Right lobe of liver (tissue), 6 donors: ENCODE data around the gene UBE2H. TPM values are rescaled to one million over a fixed set of nuclear protein-coding genes. Genes with fewer than 3 reads are reported as not detected.

Source experiments
- ATAC-seq, 4 donors: fragments of 200-7000 bp; cut with Tn5 transposase; one replicate each; pipeline ENCODE4 v1.9.1; 2020; ENCODE audit warnings: mild to moderate bottlenecking in 4 of 4, moderate library complexity in 4 of 4
- DNase-seq, 3 donors: peaks; one replicate each; pipeline ENCODE4 v3.0.0-alpha.2; 2020
- H3K27ac ChIP-seq, 3 donors: fragments of 200-600 bp; one replicate each; pipeline ENCODE4 v1.8.0; 2022
- H3K27me3 ChIP-seq, 2 donors: fragments of 200-600 bp; one replicate each; pipeline ENCODE4 v1.8.0; 2022
- H3K36me3 ChIP-seq, 4 donors: fragments of 200-600 bp; sonication (generic) in 1 of 4; one replicate each; pipeline versions ENCODE4 v1.5.1 to v1.8.0; 2017 to 2022; ENCODE audit warnings: control low read depth in 1 of 4
- H3K4me1 ChIP-seq, 4 donors: fragments of 200-600 bp; sonication (generic) in 1 of 4; one replicate each; pipeline versions ENCODE4 v1.5.1 to v1.8.0; 2017 to 2022; ENCODE audit warnings: control low read depth in 1 of 4
- H3K4me3 ChIP-seq, 3 donors: fragments of 200-600 bp; one replicate each; pipeline ENCODE4 v1.8.0; 2022
- H3K9me3 ChIP-seq, 4 donors: fragments of 200-600 bp; sonication (generic) in 1 of 4; one replicate each; pipeline versions ENCODE4 v1.5.1 to v1.8.0; 2017 to 2022; ENCODE audit warnings: control low read depth in 1 of 4
- POLR2A ChIP-seq: fragments of 450-650 bp; IDR thresholded peaks from one replicate; pipeline ENCODE4 v1.6.1; 2017; ENCODE audit warnings: antibody characterized with exemption, mild to moderate bottlenecking
- WGBS: methylation state at CpG from one replicate; pipeline ENCODE4 v1.1.6; 2018; ENCODE audit warnings: low coverage, low lambda C conversion rate; ENCODE audit not compliant: insufficient coverage; ENCODE audit errors: missing lambda C conversion rate; 5-methylcytosine and 5-hydroxymethylcytosine counted together
- intact Hi-C, 2 donors: fragments of 100-400 bp; cut with DNase I; formaldehyde crosslinking; loops; one replicate each; pipeline versions ENCODE4 v1.11.2 to v1.14.1; 2022
- total RNA-seq, 6 experiments: library from RNA; depleted of rRNA in 2 of 6; stranded (reverse); fragments of >200 nt in 2 of 6; fragmentation: NEBNext Ultra II Directional in 3 of 6; extraction: Animal tissue kit (Norgen Biotek cat#: 25700) in 3 of 6; gene quantifications; one replicate each; pipeline versions ENCODE4 v1.1.0 to v1.2.4, GENCODE V29; 2016 to 2023
- TF ChIP-seq, protein P1 (sequence below), 4 donors: fragments of 200-600 bp in 3 of 4; fragments of 450-650 bp in 1 of 4; IDR thresholded peaks; one replicate each; pipeline versions ENCODE4 v1.5.1 to v1.8.0; 2016 to 2022; ENCODE audit warnings: antibody characterized with exemption in 4 of 4, mild to moderate bottlenecking in 2 of 4
- donor health status: DM: no; HTN: yes; CAD: no.
- donor health status: DM: no; HTN: no; CAD: no.
- donor health status: DM: no; HTN: no; CAD: no.
- donor health status: DM: no; HTN: yes; CAD: no.
- donor health status: DM: no; HTN: yes; CAD: no.

UBE2H gene
- total RNA-seq, 6 experiments from 2014 or later = 27.4 to 47.0 (median 35.6) TPM

DNA sequence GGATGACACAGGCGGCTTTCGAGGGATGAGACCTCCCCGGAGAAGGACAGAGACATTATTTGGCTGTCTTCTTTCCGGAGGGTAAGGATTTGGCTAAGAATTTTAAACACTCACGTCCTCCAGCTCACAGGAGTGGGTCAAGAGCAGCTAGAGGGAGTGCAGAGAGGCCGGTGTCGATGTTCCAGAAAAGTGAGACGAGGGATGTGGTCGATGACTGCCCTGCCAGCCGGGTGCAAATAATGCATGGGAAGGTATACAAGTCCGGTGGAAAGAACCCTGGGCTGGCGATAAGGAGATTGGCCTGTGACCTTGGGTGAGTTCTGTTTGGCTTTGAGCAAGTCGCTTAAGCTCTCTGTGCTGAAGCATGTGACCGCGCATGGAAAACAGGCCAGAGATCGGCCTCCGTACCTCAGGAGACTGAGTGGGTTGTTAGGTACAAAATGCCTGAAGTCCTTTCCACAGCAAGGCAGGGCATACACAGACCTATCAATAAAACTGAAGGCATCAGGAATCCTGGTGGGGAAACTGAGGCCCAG lies 149.1 kb downstream of the UBE2H start:
- Histone ChIP-seq H3K27me3 (no peaks in the 10 kb centered on the region), H3K36me3 (no peaks in the 10 kb centered on the region), H3K4me3 (no peak overlapping the region), H3K4me1 (no peaks in the 10 kb centered on the region), H3K27ac (no peak overlapping the region), H3K9me3 (no peaks in the 10 kb centered on the region)
- 65% methylated on average over 10 of the region's 17 CpGs for WGBS
- no peak for ATAC-seq
- no peak for DNase-seq
- intact Hi-C loops = no loop called here
- no peak for TF ChIP-seq POLR2A
- TF ChIP-seq, protein P1, sequence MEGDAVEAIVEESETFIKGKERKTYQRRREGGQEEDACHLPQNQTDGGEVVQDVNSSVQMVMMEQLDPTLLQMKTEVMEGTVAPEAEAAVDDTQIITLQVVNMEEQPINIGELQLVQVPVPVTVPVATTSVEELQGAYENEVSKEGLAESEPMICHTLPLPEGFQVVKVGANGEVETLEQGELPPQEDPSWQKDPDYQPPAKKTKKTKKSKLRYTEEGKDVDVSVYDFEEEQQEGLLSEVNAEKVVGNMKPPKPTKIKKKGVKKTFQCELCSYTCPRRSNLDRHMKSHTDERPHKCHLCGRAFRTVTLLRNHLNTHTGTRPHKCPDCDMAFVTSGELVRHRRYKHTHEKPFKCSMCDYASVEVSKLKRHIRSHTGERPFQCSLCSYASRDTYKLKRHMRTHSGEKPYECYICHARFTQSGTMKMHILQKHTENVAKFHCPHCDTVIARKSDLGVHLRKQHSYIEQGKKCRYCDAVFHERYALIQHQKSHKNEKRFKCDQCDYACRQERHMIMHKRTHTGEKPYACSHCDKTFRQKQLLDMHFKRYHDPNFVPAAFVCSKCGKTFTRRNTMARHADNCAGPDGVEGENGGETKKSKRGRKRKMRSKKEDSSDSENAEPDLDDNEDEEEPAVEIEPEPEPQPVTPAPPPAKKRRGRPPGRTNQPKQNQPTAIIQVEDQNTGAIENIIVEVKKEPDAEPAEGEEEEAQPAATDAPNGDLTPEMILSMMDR (IDR thresholded peaks at IDR 0.05) = no peak

DNA sequence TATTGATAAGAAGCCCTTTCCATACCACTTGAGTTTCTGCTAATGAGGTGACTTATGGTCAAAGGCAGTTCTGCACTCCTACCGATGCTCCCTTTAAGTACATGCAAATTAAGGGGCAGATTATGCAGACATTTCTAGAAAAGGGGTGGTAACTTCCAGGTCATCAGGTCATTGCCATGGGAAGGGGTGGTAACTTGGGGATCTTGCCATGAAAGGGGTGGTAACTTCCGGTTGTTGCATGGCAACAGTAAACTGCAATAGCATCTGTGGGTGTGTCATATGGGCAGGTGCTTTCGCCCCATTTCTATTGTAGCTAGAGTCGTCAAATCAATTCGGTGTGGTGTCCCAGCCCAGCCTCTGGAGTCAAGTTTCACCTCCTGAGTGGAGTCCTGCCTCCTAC lies 150.9 kb downstream of the UBE2H start:
- H3K27ac ChIP-seq = no peak overlapping the region
- 39% methylated on average over 2 of the region's 5 CpGs for WGBS
- DNase-seq (no peak), ATAC-seq (no peak)
- intact Hi-C loops = no loop called here
- H3K9me3 ChIP-seq = no peaks in the 10 kb centered on the region
- H3K4me3 ChIP-seq = no peak overlapping the region
- TF ChIP-seq POLR2A = no peak
- TF ChIP-seq, protein P1 (IDR thresholded peaks at IDR 0.05) = no peak
- H3K36me3 ChIP-seq = no peaks in the 10 kb centered on the region
- H3K4me1 ChIP-seq = no peaks in the 10 kb centered on the region
- H3K27me3 ChIP-seq = no peaks in the 10 kb centered on the region

DNA sequence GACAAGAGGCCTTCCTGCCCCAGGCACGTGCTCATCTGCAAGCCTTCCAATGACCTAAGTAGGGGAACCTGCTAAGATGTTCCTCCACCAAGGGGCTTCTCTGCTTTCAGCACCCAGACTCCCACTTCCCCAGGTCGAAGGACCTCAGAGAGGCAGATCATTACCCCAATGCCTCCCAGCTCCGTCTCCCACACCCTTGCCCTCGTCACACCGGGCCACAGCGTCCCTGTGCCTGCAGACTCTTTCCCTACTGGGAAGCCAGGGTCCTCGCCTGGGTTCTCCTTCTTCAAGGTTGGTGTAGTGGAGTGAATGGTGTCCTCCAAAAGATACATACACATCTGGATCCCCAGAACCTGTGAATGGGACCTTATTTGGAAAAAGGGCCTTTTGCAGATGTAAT lies 151.9 kb downstream of the UBE2H start:
- WGBS = no CpG with 5 or more reads among the region's 7 CpGs
- ATAC-seq (peak in 1 of 4 donors; percentile 9), DNase-seq (no peak)
- Histone ChIP-seq H3K4me3 (no peak overlapping the region), H3K27ac (no peak overlapping the region), H3K9me3 (no peaks in the 10 kb centered on the region), H3K36me3 (no peaks in the 10 kb centered on the region), H3K4me1 (no peaks in the 10 kb centered on the region), H3K27me3 (no peaks in the 10 kb centered on the region)
- intact Hi-C loops = no loop called here
- TF ChIP-seq, protein P1 (IDR thresholded peaks at IDR 0.05) = no peak
- TF ChIP-seq POLR2A = no peak

DNA sequence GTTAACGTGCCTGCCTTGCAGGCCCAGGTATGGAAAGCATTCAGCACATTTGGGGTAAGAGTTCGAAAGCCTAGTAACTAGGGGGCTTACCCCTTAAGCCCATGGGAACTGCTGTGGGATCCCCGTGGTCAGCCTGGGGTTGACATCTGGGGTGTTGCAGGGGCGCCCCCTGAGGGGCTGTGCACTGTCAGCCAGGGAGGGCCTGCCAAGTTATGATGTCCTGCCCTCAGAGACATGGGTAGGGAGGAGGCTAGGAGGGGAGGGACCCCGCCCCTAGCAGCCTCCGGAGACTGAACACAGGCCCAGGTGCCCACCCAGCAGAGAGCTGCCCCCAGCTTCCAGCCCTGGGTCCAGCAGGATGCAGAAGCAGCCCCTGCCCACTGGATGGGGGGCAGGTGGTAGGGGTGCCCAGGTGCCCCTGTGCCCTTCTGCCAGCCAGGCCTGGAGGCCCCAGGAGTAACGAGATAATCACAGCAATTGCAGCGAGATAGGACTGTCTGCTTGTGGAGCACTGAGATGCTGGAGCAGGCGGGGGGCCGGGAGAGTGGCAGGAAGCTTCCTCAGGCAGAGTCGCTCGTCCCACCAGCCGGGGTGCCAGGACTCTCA lies 153.3 kb downstream of the UBE2H start:
- no peak overlapping the region for H3K27ac ChIP-seq
- H3K4me1 ChIP-seq = no peaks in the 10 kb centered on the region
- no peaks in the 10 kb centered on the region for H3K27me3 ChIP-seq
- no CpG with 5 or more reads among the region's 13 CpGs for WGBS
- ATAC-seq (peak in 1 of 4 donors; percentile 10), DNase-seq (no peak)
- no peaks in the 10 kb centered on the region for H3K36me3 ChIP-seq
- no peaks in the 10 kb centered on the region for H3K9me3 ChIP-seq
- TF ChIP-seq, protein P1 (IDR thresholded peaks at IDR 0.05) = no peak
- no peak for TF ChIP-seq POLR2A
- no peak overlapping the region for H3K4me3 ChIP-seq
- intact Hi-C loops = no loop called here
